Breast epithelium (tissue), 3 donors: ENCODE data around the gene EIF4E3.

ENCODE experiments used
- POLR2A ChIP-seq: fragments of 450-650 bp; IDR thresholded peaks from one replicate; pipeline ENCODE4 v1.6.1; 2016; ENCODE audit warnings: antibody characterized with exemption, mild to moderate bottlenecking, moderate library complexity
- POLR2AphosphoS5 ChIP-seq, 3 donors: sonication (generic); formaldehyde crosslinking; IDR thresholded peaks; one replicate each; pipeline ENCODE4 v1.6.1; 2017; ENCODE audit warnings: antibody characterized with exemption in 3 of 3
- TF ChIP-seq, protein P1 (sequence below), 3 donors: fragments of 450-650 bp; IDR thresholded peaks; one replicate each; pipeline ENCODE4 v1.5.1; 2016 to 2017; ENCODE audit warnings: antibody characterized with exemption in 3 of 3, mild to moderate bottlenecking in 3 of 3, moderate library complexity in 3 of 3

DNA sequence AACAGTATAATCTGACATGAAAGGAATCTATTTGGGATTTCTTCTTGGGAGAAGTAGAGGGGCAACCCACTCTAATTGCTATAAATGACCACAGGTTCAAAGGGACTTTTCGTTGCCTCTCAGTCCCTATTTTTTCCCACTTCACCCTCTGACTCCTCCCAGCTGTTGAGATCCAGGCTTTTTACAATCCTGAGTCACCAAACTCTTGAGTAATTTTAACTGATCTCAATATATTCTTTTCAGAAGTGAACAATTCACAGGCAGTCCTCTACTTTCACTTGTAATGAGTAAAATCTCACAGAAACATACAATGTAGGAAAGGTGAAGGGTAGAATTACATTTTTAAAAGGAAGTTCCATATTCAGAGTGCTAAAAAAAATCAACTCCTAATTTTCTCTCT, 44.6 kb downstream of the EIF4E3 start:
- TF ChIP-seq, protein P1, sequence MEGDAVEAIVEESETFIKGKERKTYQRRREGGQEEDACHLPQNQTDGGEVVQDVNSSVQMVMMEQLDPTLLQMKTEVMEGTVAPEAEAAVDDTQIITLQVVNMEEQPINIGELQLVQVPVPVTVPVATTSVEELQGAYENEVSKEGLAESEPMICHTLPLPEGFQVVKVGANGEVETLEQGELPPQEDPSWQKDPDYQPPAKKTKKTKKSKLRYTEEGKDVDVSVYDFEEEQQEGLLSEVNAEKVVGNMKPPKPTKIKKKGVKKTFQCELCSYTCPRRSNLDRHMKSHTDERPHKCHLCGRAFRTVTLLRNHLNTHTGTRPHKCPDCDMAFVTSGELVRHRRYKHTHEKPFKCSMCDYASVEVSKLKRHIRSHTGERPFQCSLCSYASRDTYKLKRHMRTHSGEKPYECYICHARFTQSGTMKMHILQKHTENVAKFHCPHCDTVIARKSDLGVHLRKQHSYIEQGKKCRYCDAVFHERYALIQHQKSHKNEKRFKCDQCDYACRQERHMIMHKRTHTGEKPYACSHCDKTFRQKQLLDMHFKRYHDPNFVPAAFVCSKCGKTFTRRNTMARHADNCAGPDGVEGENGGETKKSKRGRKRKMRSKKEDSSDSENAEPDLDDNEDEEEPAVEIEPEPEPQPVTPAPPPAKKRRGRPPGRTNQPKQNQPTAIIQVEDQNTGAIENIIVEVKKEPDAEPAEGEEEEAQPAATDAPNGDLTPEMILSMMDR (IDR thresholded peaks at IDR 0.05): no peak
- no peak for TF ChIP-seq POLR2A
- TF ChIP-seq POLR2AphosphoS5 (IDR thresholded peaks at IDR 0.05): no peak
